ENCODE measurements around the gene RANGAP1.

RANGAP1 gene

GRCh38 chr22:41231369-41231768 lies 54.6 kb downstream of the RANGAP1 start:
- no peak for FAIRE-seq

DNA sequence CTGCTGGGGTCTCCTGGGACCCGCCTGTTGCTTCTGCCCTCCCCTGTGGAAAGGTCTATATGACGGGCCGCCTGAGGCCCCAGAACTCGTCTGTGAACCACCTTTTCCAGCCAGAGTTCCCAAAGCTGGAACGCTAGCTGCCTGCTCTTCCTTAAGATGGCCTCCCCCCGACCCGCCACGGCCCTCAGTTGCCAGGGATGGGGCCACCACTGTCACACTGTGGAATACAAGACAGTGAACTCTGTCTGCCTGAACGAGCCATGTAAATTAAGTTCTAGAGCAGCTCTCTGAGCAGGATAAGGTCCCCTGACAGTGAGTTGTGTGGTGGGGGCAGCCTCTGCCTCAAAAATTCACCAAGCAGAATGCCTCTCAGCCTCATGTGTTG lies 55.6 kb downstream of the RANGAP1 start:
- no peak for FAIRE-seq

- FAIRE-seq = no peak
Measured at GRCh38 chr22:41229730-41230400, 56.1 kb downstream of the RANGAP1 start.

- no peak for FAIRE-seq
Measured at GRCh38 chr22:41229215-41229614, 56.8 kb downstream of the RANGAP1 start.

- no peak for FAIRE-seq
Measured at GRCh38 chr22:41226723-41227655, 59.0 kb downstream of the RANGAP1 start.

GRCh38 chr22:41223535-41223934 lies 62.5 kb downstream of the RANGAP1 start:
- FAIRE-seq = no peak

- no peak for FAIRE-seq
Measured at GRCh38 chr22:41222846-41223507, 63.0 kb downstream of the RANGAP1 start.

DNA sequence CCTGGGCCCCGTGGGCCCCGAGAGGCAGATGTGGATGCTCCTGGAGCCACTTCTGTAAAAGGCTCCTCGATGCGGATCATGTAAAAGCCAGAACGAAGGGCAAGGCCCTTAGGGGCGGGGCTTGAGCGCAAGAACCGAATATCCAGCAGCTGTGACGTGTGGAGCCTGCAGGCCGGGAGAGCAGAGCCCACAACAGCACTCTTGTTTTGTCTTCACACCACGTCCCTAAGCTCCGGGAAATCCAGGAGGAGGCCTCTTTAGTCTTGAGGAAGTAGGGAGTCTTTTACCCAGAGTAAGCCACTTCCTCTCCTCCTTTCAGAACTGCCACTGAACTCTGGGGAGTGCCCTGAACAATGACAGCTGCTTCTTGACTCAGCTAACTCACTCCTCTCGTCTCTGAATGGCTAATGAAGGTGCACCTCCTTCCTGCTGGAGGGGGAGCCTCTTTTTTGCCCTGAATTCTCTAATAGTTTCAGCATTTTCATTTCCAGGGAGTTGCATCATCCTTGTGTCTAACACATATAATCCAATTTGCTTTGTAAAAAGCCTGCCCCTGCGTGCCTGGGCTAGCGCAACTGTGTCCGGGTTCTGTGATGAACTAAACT lies 68.3 kb downstream of the RANGAP1 start:
- FAIRE-seq = no peak

DNA sequence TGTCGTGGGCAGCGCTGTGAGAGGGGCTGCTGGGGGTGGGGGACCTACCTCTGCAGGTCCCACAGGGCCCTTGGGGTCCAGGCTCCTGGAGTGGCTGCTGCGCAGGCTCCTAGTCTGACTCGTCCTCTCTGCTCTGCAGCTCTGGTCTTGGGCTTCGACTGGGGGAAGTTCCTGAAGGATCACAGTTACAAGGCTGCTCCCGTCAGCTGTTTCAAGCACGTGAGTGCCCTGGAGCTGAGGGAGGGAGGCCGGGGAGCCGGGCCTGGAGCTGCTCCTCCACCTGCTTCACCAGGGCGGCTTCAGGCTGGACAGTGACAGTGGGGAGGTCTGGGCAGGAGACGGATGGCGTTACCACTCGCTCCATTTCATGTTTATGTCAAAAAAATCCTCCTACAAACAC lies 69.0 kb downstream of the RANGAP1 start:
- no peak for FAIRE-seq

DNA sequence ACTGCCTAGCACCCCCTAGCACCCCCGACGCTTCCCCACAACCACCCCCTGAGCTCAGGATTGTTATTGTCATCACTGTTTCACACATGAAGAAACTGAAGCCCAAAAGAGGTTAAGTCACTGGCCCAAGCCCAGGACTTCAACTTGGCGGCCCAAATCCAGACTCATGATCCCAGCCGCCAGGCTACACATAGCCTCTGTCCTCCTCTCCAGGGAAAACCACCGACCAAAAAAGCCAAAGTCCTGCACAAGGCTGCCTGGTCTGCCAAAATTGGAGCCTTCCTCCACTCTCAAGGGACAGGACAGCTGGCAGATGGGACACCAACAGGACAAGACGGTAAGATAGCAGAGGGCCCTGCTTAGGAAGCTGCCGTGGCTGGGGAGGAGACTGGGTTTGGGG lies 70.1 kb downstream of the RANGAP1 start:
- FAIRE-seq = no peak

DNA sequence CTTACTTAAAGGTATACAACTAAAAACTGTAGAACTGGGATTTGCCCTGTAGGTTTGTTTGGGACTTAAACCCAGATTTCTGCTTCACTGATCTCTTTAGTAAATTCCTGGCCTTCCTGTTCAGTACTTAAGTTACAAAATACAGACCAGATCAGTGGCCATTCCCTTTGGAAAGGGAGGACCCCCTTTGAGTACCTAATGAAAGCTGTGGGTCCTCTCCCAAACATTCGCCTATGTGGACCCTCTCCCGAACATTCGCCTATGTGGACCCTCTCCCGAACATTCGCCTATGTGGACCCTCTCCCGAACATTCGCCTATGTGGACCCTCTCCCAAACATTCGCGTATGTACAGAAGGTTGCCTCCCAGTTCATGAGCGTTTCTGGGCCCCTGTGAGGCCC lies 70.6 kb downstream of the RANGAP1 start:
- FAIRE-seq = no peak

GRCh38 chr22:41206719-41207118 lies 79.3 kb downstream of the RANGAP1 start:
- FAIRE-seq = no peak

- FAIRE-seq = peak; percentile 95
Measured at GRCh38 chr22:41204992-41205900, 80.7 kb downstream of the RANGAP1 start, which contains the start of gene L3MBTL2. Gene L3MBTL2 (plus strand): TSS chr22:41205312. CDS start chr22:41205363, 51 bp downstream.

GRCh38 chr22:41204066-41204465 lies 81.9 kb downstream of the RANGAP1 start:
- FAIRE-seq = no peak

- no peak for FAIRE-seq
Measured at GRCh38 chr22:41203118-41203517, 82.9 kb downstream of the RANGAP1 start.

GRCh38 chr22:41201141-41201540 lies 84.8 kb downstream of the RANGAP1 start:
- FAIRE-seq = no peak

DNA sequence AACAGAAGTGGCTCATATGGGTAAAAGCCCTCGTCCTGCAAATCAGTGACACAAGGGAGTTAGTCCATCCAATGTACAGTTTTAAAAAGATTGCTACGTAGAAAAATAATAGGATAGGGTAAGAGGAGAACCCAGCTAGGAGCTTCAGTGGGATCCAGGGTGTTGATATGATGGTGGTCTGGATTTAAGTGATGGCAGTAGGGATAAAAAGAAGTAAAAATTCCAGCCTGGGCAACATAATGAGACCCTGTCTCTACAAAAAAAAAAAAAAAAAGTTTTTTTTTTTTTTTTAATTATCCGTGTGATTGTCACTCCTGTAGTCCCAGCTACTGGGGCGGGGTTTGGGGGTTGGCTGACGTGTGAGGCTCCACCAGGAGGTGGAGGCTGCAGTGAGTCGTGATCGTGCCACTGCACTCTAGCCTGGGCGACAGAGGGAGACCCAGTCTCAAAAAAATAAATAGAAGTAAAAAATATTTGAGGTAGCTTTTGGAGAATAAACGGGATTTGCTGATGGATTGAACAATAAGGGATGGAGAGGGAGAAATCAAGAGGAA lies 87.9 kb downstream of the RANGAP1 start:
- FAIRE-seq = no peak

DNA sequence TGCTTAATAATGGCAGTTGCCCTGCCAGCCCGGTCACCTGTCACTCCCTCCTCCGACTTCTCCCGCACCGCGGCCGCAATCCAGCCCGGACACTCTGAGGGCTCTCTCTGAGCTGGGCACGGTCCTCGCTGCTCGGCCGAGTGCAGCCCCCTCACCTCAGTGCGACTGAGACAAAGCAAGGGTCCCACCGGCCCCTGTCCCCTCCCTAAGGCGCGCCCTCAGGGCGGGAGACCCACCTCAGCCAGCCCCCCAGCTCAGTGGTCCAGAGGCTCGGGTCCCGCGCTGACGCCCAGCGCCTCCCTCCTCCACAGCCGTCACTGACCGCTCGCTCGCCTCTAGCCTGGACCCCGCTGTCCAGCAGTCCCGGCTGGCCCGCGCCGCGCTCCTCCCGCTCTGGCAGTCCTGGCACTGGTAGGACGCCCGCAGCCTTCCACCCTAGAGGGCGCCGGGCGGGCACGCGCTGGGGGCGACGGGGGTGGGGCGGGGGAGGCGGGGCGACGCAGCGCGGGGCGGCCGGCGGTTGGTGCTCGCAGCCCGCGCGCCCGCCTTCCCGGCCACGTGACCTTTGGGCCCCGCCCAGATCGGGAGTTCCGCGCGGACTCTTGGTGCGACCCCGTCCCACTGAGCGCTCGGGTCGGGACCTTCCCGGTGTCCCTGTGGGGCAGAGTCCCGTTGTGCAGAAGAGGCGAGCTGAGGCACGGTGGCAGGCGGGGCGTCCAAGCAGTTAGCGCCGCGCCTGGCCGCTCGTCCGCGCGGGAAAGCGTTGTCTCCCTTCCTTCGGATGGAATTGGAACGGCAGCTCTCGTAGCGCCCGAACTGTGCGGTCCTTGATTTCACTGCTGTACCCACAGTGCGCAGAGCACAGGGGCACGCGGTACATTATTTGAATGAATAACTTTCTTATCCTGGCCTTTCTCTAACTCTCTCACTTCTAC lies 88.7 kb downstream of the RANGAP1 start:
- FAIRE-seq = no peak

All from endometrium (tissue), 2 donors.